Measurements from ENCODE around the gene OR7G1.
"Not testable (repeated sequence)": the region's sequence is repeated elsewhere in the genome, so short reads cannot be mapped to it uniquely, and the experiment has no call there.

OR7G1 gene

DNA sequence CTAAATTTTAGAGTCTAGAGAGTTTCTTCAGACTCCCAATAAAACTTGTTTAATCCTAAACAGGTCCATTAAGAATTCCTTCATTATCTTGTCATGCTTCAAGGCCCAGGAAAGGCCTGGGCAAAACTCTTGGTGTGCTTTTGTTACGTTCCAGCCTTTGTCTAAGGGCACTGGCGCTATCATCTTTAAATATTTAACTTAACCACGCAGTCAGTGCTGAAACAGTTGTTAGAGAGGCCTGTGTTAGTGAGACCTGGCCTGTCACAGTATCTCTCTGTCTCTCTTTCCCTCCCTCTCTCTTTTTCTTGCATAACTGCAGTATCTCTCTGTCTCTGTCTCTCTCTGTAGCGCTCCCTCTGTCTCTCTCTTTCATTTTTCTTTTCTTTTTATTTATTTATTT is 36.9 kb downstream of the OR7G1 start:
- DNase-seq (ENCODE audit: low read depth), result no peak

DNA sequence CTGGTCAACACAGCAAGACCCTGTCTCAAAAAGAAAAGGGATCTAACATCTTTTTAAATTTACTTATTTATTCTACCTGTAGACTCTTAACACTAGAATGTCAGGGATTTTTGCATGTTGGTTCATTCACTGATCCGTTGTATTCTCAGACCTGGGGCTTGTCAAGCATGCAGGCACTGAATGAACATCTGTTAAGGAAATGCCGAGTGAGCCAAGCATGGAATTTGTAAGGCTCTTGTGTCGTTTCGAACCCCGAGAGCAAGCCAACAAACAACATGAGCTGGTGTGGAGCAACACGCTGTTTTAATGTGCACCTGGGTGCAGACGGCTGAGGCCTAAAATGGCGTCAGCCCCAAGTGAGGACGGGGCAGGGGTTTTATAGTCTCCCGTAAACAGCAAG is 38.7 kb downstream of the OR7G1 start:
- DNase-seq (ENCODE audit: low read depth), result no peak

DNA sequence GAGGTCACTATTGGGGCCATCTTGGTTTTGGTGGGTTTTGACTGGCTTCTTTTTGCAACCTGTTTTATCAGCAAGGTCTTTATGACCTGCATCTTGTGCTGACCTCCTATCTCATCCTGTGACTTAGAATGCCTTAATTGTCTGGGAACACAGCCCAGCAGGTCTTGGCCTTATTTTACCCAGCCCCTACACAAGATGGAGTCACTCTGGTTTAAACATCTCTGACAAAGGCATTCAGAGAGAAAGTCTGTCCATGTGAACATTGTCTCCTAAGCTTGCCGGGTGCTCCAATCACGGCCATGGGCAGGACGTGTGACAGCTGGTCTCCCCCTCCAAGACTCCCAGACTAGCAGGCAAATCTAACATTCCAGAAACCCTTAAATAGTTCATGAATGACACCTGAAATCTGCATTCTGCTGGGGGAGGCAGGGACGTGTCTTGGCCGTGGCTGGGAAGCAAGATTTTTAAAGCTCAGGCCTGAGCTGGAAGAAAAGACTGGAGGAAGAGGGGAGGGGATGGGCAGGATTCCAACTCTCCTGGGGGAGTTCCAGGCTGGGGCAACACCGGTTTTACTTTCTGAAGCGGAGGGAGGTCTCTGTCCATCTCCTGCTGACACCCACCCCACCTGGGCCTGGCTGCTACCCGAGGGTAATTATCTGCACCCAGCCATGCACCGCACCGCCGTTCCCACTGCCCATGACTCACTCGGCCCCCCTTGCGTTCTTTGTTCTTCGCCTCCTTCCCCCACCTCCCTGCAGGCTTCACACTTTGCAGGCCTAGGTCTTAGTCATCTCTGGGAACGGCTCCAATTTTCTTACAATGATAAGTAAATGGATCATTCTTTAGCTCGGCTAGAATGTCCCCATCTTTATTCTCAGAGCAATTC is 40.3 kb downstream of the OR7G1 start:
- no peak for DNase-seq (ENCODE audit: low read depth)

DNA sequence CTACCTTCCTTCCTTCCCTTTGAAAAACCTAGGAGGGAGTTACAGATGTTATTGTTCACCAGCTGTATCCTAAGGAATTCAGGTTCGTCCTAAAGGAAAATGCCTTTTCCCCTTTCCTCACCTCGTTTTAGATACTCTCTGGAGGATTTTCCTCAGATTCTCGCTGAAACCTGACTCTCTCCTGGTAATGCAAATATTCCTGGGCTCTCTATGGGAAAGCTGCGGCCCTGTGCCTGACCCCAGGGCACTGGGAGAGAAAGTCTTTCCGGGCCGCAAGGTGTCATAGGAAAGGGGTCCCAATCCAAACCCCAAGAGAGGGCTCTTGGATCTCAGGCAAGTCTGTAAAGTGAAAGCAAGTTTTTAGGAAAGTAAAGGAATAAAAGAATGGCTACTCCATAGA is 41.8 kb downstream of the OR7G1 start:
- DNase-seq (ENCODE audit: low read depth), result no peak

DNA sequence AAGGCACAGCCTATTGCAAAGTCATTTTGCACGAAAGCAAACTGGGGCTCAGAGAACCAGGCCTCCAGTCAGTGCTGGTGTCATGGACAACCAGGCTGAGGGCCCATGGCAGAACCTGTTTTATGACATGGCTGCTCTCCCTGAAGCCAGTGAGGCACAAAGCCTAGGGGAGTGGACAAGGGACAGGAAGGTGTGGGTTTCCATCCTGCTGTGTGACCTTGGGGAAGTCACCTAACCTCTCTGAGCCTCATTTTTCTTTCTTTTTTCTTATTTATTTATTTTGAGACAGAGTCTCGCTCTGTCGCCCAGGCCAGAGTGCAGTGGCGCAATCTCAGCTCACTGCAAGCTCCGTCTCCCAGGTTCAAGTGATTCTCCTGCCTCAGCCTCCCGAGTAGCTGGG is 43.8 kb downstream of the OR7G1 start:
- not testable (repeated sequence) for DNase-seq (ENCODE audit: low read depth)

DNA sequence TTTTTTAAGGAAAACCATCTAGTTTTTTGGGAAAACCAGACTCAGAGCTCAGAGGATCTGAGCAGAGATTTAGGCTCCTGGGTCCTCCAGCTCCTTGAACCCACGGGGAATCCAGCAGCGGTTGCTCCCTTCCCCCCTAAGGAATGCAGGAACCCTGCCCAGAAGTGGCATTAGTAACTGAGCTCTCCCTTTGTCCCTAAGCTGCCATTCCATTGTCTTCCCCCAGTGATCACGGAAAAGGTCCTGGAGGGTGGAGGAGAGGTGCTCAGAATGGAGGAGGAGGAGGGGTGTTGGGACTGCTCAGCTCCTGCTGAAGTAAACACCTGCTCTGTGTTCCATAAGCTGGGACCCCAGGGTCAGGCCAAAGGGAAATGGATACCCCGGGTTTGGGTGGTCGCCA is 45.5 kb downstream of the OR7G1 start:
- DNase-seq (ENCODE audit: low read depth), result no peak

DNA sequence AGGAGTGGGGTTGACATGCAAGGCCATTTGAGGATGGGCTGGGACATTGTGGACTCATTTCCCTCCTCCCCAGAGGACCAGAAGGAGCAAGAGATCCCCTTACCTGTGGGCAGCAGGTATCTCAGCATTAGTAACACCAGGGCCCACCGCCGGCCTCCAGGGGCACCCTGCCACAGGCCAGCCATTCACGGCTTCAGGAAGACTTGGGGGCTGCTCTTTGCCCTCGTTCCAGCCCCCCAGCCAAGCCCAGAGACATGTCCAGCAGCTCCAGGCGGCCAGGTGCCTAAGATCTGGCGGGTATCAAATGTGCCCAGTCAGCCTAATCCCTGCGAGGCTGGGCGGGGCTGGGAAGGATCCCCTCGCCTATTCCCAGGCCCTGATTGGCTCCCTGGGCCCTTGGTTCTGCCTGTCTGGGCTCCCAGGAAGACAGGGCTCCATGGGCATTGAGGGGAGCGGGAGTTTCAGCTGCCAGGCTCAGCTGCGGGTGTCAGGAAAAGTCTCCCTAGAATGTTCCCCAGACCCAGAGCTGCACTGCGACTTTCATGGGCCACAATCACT is 50.0 kb downstream of the OR7G1 start:
- DNase-seq (ENCODE audit: low read depth), result no peak

Data from stimulated activated CD8-positive, alpha-beta memory T cell treated with anti-CD3 and anti-CD28 coated beads, Interleukin-4, amount 100 ng/mL, for 24 hours (primary cell).